Smooth muscle cell (in vitro differentiated cells): ENCODE measurements around the gene RIMS1. TPM values are rescaled to one million over a fixed set of nuclear protein-coding genes. Genes with fewer than 3 reads are reported as not detected.

Experiments
- DNase-seq: peaks from one replicate; lab custom pipeline; 2025; ENCODE audit not compliant: unreplicated experiment; lab: John Stamatoyannopoulos, UW
- H2AFZ ChIP-seq: fragments of 200-600 bp; sonication (generic); 2 replicates; pipeline ENCODE4 v1.6.0; 2016; ENCODE audit warnings: antibody characterized with exemption, low read depth, mild to moderate bottlenecking
- H3F3A ChIP-seq: fragments of 200-600 bp; sonication (generic); 2 replicates; pipeline ENCODE4 v1.6.0; 2017; ENCODE audit warnings: antibody characterized with exemption, low read depth
- H3K27ac ChIP-seq: fragments of 200-600 bp; sonication (generic); 2 replicates; pipeline ENCODE4 v1.5.1; 2016; ENCODE audit warnings: low read depth, mild to moderate bottlenecking
- H3K27me3 ChIP-seq: fragments of 200-600 bp; sonication (generic); 2 replicates; pipeline ENCODE4 v1.6.1; 2016; ENCODE audit warnings: low read depth, mild to moderate bottlenecking
- H3K36me3 ChIP-seq: fragments of 200-600 bp; sonication (generic); 2 replicates; pipeline ENCODE4 v1.5.1; 2016; ENCODE audit warnings: low read depth
- H3K4me1 ChIP-seq: fragments of 200-600 bp; sonication (generic); 2 replicates; pipeline ENCODE4 v1.5.1; 2016; ENCODE audit warnings: low read depth
- H3K4me2 ChIP-seq: fragments of 200-600 bp; sonication (generic); 2 replicates; pipeline ENCODE4 v1.6.0; 2016; ENCODE audit warnings: mild to moderate bottlenecking
- H3K4me3 ChIP-seq: fragments of 200-600 bp; sonication (generic); 2 replicates; pipeline ENCODE4 v1.5.1; 2016; ENCODE audit warnings: mild to moderate bottlenecking
- H3K79me2 ChIP-seq: fragments of 200-600 bp; sonication (generic); 2 replicates; pipeline ENCODE4 v1.6.0; 2016; ENCODE audit warnings: low read depth, mild to moderate bottlenecking
- H3K9ac ChIP-seq: fragments of 200-600 bp; sonication (generic); 2 replicates; pipeline ENCODE4 v1.6.0; 2016; ENCODE audit warnings: low read depth
- H3K9me3 ChIP-seq: fragments of 200-600 bp; sonication (generic); replicated peaks from 2 replicates; pipeline ENCODE4 v1.5.1; 2016; ENCODE audit warnings: low read depth
- H4K20me1 ChIP-seq: fragments of 200-600 bp; sonication (generic); 2 replicates; pipeline ENCODE4 v1.6.0; 2016; ENCODE audit warnings: low read depth
- CTCF ChIP-seq: fragments of 200-600 bp; sonication (generic); IDR thresholded peaks from 2 replicates; pipeline ENCODE4 v1.5.1; 2017; ENCODE audit warnings: borderline replicate concordance, mild to moderate bottlenecking, antibody characterized with exemption; ENCODE audit not compliant: insufficient read depth, poor library complexity, severe bottlenecking
- WGBS: methylation state at CpG from one replicate; pipeline ENCODE4 v1.1.7; 2016; ENCODE audit warnings: low lambda C conversion rate; 5-methylcytosine and 5-hydroxymethylcytosine counted together
- polyA plus RNA-seq: library from polyadenylated mRNA; unstranded; fragments of >200 nt; fragmentation: Nextera tagmentation; extraction: Ambion mirVana; gene quantifications from 2 replicates; pipeline ENCODE4 v1.2.1, GENCODE V29; 2016
- total RNA-seq: library from RNA; depleted of rRNA; stranded (reverse); fragments of >200 nt; gene quantifications from 2 replicates; pipeline ENCODE4 v1.2.3, GENCODE V29; 2014

Gene RIMS1
- total and polyA plus RNA-seq, 2 experiments from 2014 or later, result 0.73 to 2.2 TPM

DNA sequence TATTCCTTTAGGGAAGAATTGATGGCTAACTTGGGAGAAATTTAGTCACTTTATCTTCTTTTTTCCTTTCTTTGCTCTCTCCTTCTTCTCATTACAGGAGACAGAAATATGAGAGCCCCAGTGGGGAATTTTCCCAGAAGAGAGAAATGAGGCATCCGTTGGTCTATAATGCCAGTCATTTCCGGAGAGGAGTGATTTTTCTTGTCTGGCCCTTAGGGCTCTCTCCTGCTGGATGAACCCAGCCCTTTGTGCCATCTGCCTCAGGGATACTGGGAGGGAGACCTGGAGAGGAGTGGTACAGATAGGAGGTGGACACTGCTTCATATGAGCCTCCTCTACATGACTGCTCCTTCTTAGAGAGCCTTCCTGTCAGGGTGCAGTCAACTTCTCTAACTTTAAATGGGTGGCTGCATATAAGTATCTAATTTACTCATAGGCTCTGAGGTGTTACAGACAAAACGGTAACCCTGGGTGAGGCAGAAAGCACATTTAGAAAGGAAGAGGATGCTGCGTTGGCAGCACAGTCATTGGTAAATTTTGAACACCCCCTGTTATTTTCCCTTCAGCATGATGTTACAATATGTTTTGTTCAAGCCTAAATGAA is 21.9 kb downstream of the RIMS1 start:
- DNase-seq, result no peak
- no peaks in the 10 kb centered on the region for H3K9me3 ChIP-seq
- WGBS, result 90% methylated on average over 4 of the region's 4 CpGs
- peaks cover 7% of the 10 kb centered on the region for H3K4me1 ChIP-seq
- no peak overlapping the region for H3K9ac ChIP-seq
- H3K4me3 ChIP-seq, result no peak overlapping the region
- no peaks in the 10 kb centered on the region for H4K20me1 ChIP-seq
- no peak overlapping the region for H3K27ac ChIP-seq
- H3K79me2 ChIP-seq, result no peaks in the 10 kb centered on the region
- H2AFZ ChIP-seq, result no peak overlapping the region
- no peak for TF ChIP-seq CTCF
- H3K27me3 ChIP-seq, result no peaks in the 10 kb centered on the region
- no peaks in the 10 kb centered on the region for H3F3A ChIP-seq
- no peak overlapping the region for H3K4me2 ChIP-seq
- no peaks in the 10 kb centered on the region for H3K36me3 ChIP-seq

GRCh38 chr6:71913444-71914234 is 27.3 kb downstream of the RIMS1 start:
- WGBS, result 95% methylated on average over 1 of the region's 1 CpG
- no peak overlapping the region for H3K4me3 ChIP-seq
- H3K27me3 ChIP-seq, result no peaks in the 10 kb centered on the region
- H3K36me3 ChIP-seq, result no peaks in the 10 kb centered on the region
- H3K4me1 ChIP-seq, result peaks cover 14% of the 10 kb centered on the region
- no peak for TF ChIP-seq CTCF
- no peaks in the 10 kb centered on the region for H3K79me2 ChIP-seq
- H3K9ac ChIP-seq, result no peak overlapping the region
- no peaks in the 10 kb centered on the region for H4K20me1 ChIP-seq
- DNase-seq, result no peak
- H2AFZ ChIP-seq, result no peak overlapping the region
- no peak overlapping the region for H3K4me2 ChIP-seq
- H3F3A ChIP-seq, result no peaks in the 10 kb centered on the region
- no peak overlapping the region for H3K27ac ChIP-seq
- H3K9me3 ChIP-seq, result no peaks in the 10 kb centered on the region

DNA sequence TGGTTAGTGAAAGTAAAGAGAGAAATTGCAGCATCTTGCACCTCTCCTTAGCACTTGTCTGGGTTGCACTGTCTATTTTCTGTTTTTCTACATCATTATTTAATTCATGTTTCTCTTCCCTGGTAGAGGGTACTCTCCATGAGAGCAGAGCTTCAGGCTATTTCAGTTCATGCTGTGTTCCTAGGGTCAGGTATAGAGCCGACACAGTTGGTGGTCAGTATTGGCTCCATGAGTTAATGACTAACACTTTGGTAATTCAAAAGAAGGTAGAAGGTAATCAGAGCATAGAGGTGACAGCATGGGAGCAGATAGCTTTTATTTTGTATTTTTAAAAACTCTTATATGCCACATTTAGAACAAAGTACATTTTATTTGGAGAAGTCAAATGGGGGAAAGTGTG is 42.7 kb downstream of the RIMS1 start:
- no peaks in the 10 kb centered on the region for H3K4me1 ChIP-seq
- WGBS, result 83% methylated on average over 1 of the region's 1 CpG

More for the DNA sequence above, 42.7 kb downstream of the RIMS1 start:
- Histone ChIP-seq H3K36me3 (no peaks in the 10 kb centered on the region), H3K79me2 (no peaks in the 10 kb centered on the region), H2AFZ (no peak overlapping the region), H3K27me3 (no peaks in the 10 kb centered on the region), H3F3A (no peaks in the 10 kb centered on the region), H3K4me3 (no peak overlapping the region), H3K27ac (no peak overlapping the region), H4K20me1 (no peaks in the 10 kb centered on the region), H3K9ac (no peak overlapping the region), H3K9me3 (no peaks in the 10 kb centered on the region), H3K4me2 (no peak overlapping the region)
- no peak for TF ChIP-seq CTCF
- DNase-seq, result no peak
